Transverse colon (tissue), 3 donors: ENCODE results near the gene GSX2.

Experiments used
- CTCF ChIP-seq, 5 experiments: fragments of 200-600 bp in 3 of 5; fragments of 450-650 bp in 2 of 5; sonication (generic) in 3 of 5; IDR thresholded peaks; 1 replicate in 2 of 5; 2 replicates in 3 of 5; pipeline ENCODE4 v1.5.1; 2016 to 2017; ENCODE audit warnings: antibody characterized with exemption in 5 of 5, inconsistent platforms in 3 of 5, mild to moderate bottlenecking in 2 of 5, moderate library complexity in 1 of 5
- POLR2A ChIP-seq: fragments of 450-650 bp; IDR thresholded peaks from one replicate; pipeline ENCODE4 v1.6.1; 2016; ENCODE audit warnings: antibody characterized with exemption, mild to moderate bottlenecking, moderate library complexity

GRCh38 chr4:54097152-54097551 is 2.8 kb upstream of the GSX2 start:
- TF ChIP-seq CTCF (IDR thresholded peaks at IDR 0.05) = no peak
- TF ChIP-seq POLR2A = no peak
